HCT116 (cell line): ENCODE results near the gene FHOD3. TPM values are rescaled to one million over a fixed set of nuclear protein-coding genes. Genes with fewer than 3 reads are reported as not detected.

Experiments
- ATAC-seq: fragments of 200-7000 bp; cut with Tn5 transposase; 2 replicates; pipeline ENCODE4 v1.9.1; 2020; ENCODE audit warnings: mild to moderate bottlenecking, moderate library complexity
- BruUV-seq: library from RNA; stranded (reverse); fragments of 400-500 nt; replicated peaks from 2 replicates; lab custom pipeline; 2021; lab: Mats Ljungman, UMichigan
- CTCF ChIA-PET: fragments of 300-600 bp; sonication (Branson Sonifier 250); formaldehyde crosslinking; loops from one replicate; lab custom pipeline; 2021; ENCODE audit warnings: antibody characterized with exemption; lab: Charles Lee
- POLR2A ChIA-PET: fragments of 300-600, 350-600 bp; sonication (Branson Sonifier 250); formaldehyde crosslinking; loops from one replicate; lab custom pipeline; 2021; ENCODE audit warnings: antibody characterized with exemption; lab: Charles Lee
- RAD21 ChIA-PET, 2 experiments: fragments of 300-600 bp; sonication (Branson Sonifier 250); formaldehyde crosslinking; loops; one replicate each; lab custom pipeline; 2023; ENCODE audit warnings: low total read pairs in 2 of 2; ENCODE audit not compliant: uncharacterized antibody in 2 of 2, unreplicated experiment in 2 of 2, low non-redundant PET in 1 of 2; lab: Charles Lee
- DNase-seq: peaks from one replicate; pipeline ENCODE4 v3.0.0-alpha.2; 2010; ENCODE audit warnings: low read depth, low spot score
- H2AFZ ChIP-seq: fragments of 200-600 bp; shearing (Covaris generic), sonication (generic); 2 replicates; pipeline ENCODE4 v1.6.1; 2017; ENCODE audit warnings: low read depth, mixed run types, mixed read lengths, antibody characterized with exemption, low read length; ENCODE audit not compliant: poor library complexity, severe bottlenecking
- H3K27ac ChIP-seq: 2 replicates; pipeline ENCODE4 v1.5.1; 2012; ENCODE audit warnings: low read depth, low read length
- H3K27me3 ChIP-seq: fragments of 200-600 bp; sonication (generic); 2 replicates; pipeline ENCODE4 v1.6.1; 2016; ENCODE audit warnings: mixed run types, low read length, mixed read lengths; ENCODE audit not compliant: insufficient read depth
- H3K36me3 ChIP-seq, 2 experiments: fragments of 200-500 bp in 1 of 2; fragments of 200-600 bp in 1 of 2; sonication (Bioruptor generic) in 1 of 2; sonication (generic) in 1 of 2; 2 replicates each; pipeline versions ENCODE4 v1.5.1 to v1.6.1; 2014 to 2016; ENCODE audit warnings: low read length in 2 of 2, inconsistent platforms in 1 of 2, mixed read lengths in 1 of 2, mixed run types in 1 of 2; ENCODE audit not compliant: insufficient read depth in 2 of 2, control insufficient read depth in 1 of 2
- H3K4me1 ChIP-seq, 2 experiments: fragments of 200-600 bp in 1 of 2; sonication (generic) in 1 of 2; 2 replicates each; pipeline versions ENCODE4 v1.5.1 to v1.6.1; 2012 to 2017; ENCODE audit warnings: low read length in 2 of 2, inconsistent platforms in 1 of 2, mild to moderate bottlenecking in 1 of 2, mixed read lengths in 1 of 2, mixed run types in 1 of 2, moderate library complexity in 1 of 2; ENCODE audit not compliant: insufficient read depth in 2 of 2, control insufficient read depth in 1 of 2
- H3K4me2 ChIP-seq: fragments of 200-600 bp; sonication (generic); 2 replicates; pipeline ENCODE4 v1.6.1; 2017; ENCODE audit warnings: mixed run types, low read length, mixed read lengths
- H3K4me3 ChIP-seq, 2 experiments: fragments of 200-600 bp in 1 of 2; sonication (generic) in 1 of 2; replicated peaks in 1 of 2; 2 replicates each; pipeline ENCODE4 v1.5.1; 2011 to 2016; ENCODE audit warnings: low read length in 2 of 2, control low read depth in 1 of 2, low read depth in 1 of 2, mild to moderate bottlenecking in 1 of 2, mixed read lengths in 1 of 2, mixed run types in 1 of 2
- H3K79me2 ChIP-seq: fragments of 200-600 bp; sonication (generic); 2 replicates; pipeline ENCODE4 v1.6.1; 2017; ENCODE audit warnings: mild to moderate bottlenecking, mixed run types, low read length, moderate library complexity, mixed read lengths; ENCODE audit not compliant: insufficient read depth
- H3K9ac ChIP-seq: fragments of 200-600 bp; sonication (generic); 2 replicates; pipeline ENCODE4 v1.6.1; 2016; ENCODE audit warnings: low read length, mixed read lengths
- H3K9me2 ChIP-seq: fragments of 200-600 bp; sonication (generic), shearing (Covaris generic); 2 replicates; pipeline ENCODE4 v1.6.1; 2017; ENCODE audit warnings: mixed run types, mild to moderate bottlenecking, moderate library complexity; ENCODE audit not compliant: insufficient read depth
- H3K9me3 ChIP-seq, 2 experiments: fragments of 200-500 bp in 1 of 2; fragments of 200-600 bp in 1 of 2; sonication (Bioruptor generic) in 1 of 2; sonication (generic) in 1 of 2; 2 replicates each; pipeline ENCODE4 v1.6.1; 2014 to 2017; ENCODE audit warnings: low read length in 2 of 2, mixed read lengths in 2 of 2, inconsistent platforms in 1 of 2, low read depth in 1 of 2, mild to moderate bottlenecking in 1 of 2, mixed run types in 1 of 2, moderate library complexity in 1 of 2; ENCODE audit not compliant: control insufficient read depth in 1 of 2, insufficient read depth in 1 of 2
- H4K20me1 ChIP-seq: fragments of 200-600 bp; sonication (generic), shearing (Covaris generic); 2 replicates; pipeline ENCODE4 v1.6.1; 2017; ENCODE audit warnings: mixed run types, mild to moderate bottlenecking, moderate library complexity; ENCODE audit not compliant: insufficient read depth
- CEBPB ChIP-seq: IDR thresholded peaks from 2 replicates; pipeline ENCODE4 v1.6.1; 2012; ENCODE audit warnings: low read depth
- EGR1 ChIP-seq: IDR thresholded peaks from 2 replicates; pipeline ENCODE4 v1.6.1; 2012; ENCODE audit warnings: low read depth
- ELF1 ChIP-seq: IDR thresholded peaks from 2 replicates; pipeline ENCODE4 v1.6.1; 2012; ENCODE audit warnings: low read depth, borderline replicate concordance
- EZH2 ChIP-seq: fragments of 200-600 bp; sonication (generic); IDR thresholded peaks from 2 replicates; pipeline ENCODE4 v1.6.1; 2017; ENCODE audit warnings: antibody characterized with exemption, mixed run types
- EZH2phosphoT487 ChIP-seq: fragments of 200-600 bp; IDR thresholded peaks from 2 replicates; pipeline ENCODE4 v1.6.1; 2018; ENCODE audit warnings: antibody characterized with exemption, borderline replicate concordance
- FOSL1 ChIP-seq: IDR thresholded peaks from 2 replicates; pipeline ENCODE4 v1.6.1; 2012; ENCODE audit warnings: low read depth
- JUND ChIP-seq: IDR thresholded peaks from 2 replicates; pipeline ENCODE4 v1.6.1; 2012
- POLR2AphosphoS5 ChIP-seq: IDR thresholded peaks from 2 replicates; pipeline ENCODE4 v1.6.1; 2011; ENCODE audit warnings: mild to moderate bottlenecking, low read depth, low read length, moderate library complexity
- RAD21 ChIP-seq: IDR thresholded peaks from 2 replicates; pipeline ENCODE4 v1.6.1; 2012; ENCODE audit warnings: low read depth, mild to moderate bottlenecking
- REST ChIP-seq: IDR thresholded peaks from 2 replicates; pipeline ENCODE4 v1.6.1; 2012; ENCODE audit warnings: low read depth
- SIN3A ChIP-seq: IDR thresholded peaks from 2 replicates; pipeline ENCODE4 v1.6.1; 2012; ENCODE audit warnings: low read depth
- SP1 ChIP-seq: IDR thresholded peaks from 2 replicates; pipeline ENCODE4 v1.6.1; 2012; ENCODE audit warnings: low read depth
- SRF ChIP-seq: IDR thresholded peaks from 2 replicates; pipeline ENCODE4 v1.6.1; 2012; ENCODE audit warnings: low read depth
- TCF7L2 ChIP-seq: IDR thresholded peaks from 2 replicates; pipeline ENCODE4 v1.7.0; 2011; ENCODE audit warnings: borderline replicate concordance, inconsistent platforms; ENCODE audit not compliant: insufficient read depth, insufficient read length; ENCODE audit errors: extremely low read depth
- ZFX ChIP-seq: fragments of 450-650 bp; IDR thresholded peaks from 2 replicates; pipeline ENCODE4 v1.6.1; 2017
- ZNF274 ChIP-seq: fragments of 200-500 bp; sonication (Bioruptor generic); IDR thresholded peaks from 2 replicates; pipeline ENCODE4 v1.6.1; 2014; ENCODE audit warnings: mild to moderate bottlenecking, low read depth, low read length, inconsistent platforms
- intact Hi-C: fragments of 100-400 bp; cut with micrococcal nuclease; formaldehyde crosslinking; loops from 2 replicates; pipeline ENCODE4 v1.10.0; 2022
- total RNA-seq: library from RNA; stranded (reverse); gene quantifications from one replicate; pipeline ENCODE4 v1.2.1, GENCODE V29; 2021; ENCODE audit not compliant: unreplicated experiment
- TF ChIP-seq, protein P1 (sequence below): IDR thresholded peaks from 2 replicates; pipeline ENCODE4 v1.6.1; 2011; ENCODE audit warnings: mild to moderate bottlenecking, low read length, moderate library complexity; ENCODE audit not compliant: insufficient replicate concordance; ENCODE audit errors: extremely low read depth
- TF ChIP-seq, protein P2 (sequence below): IDR thresholded peaks from 2 replicates; pipeline ENCODE4 v1.6.1; 2012
- TF ChIP-seq, protein P3 (sequence below), 3 experiments: fragments of 200-600 bp in 1 of 3; sonication (generic) in 1 of 3; IDR thresholded peaks in 2 of 3; conservative IDR thresholded peaks in 1 of 3; 2 replicates each; pipeline ENCODE4 v1.5.1; 2012 to 2017; ENCODE audit warnings: low read depth in 2 of 3, low read length in 2 of 3, antibody characterized with exemption in 1 of 3, borderline replicate concordance in 1 of 3, control low read depth in 1 of 3, mild to moderate bottlenecking in 1 of 3, mixed read lengths in 1 of 3, mixed run types in 1 of 3, moderate library complexity in 1 of 3; ENCODE audit not compliant: insufficient read depth in 1 of 3
- TF ChIP-seq, protein P4 (sequence below): IDR thresholded peaks from 2 replicates; pipeline ENCODE4 v1.6.1; 2012

FHOD3 gene
- total RNA-seq, 1 experiment from 2014 or later = 4.0 TPM

- Histone ChIP-seq H4K20me1 (no peaks in the 10 kb centered on the region), H3K36me3 (no peaks in the 10 kb centered on the region), H3K9me3 (no peaks in the 10 kb centered on the region), H3K4me2 (no peak overlapping the region), H3K79me2 (no peaks in the 10 kb centered on the region), H3K27ac (no peak overlapping the region), H3K4me1 (no peaks in the 10 kb centered on the region), H3K4me3 (no peak overlapping the region), H3K9me2 (no peaks in the 10 kb centered on the region), H3K9ac (no peak overlapping the region), H3K27me3 (no peaks in the 10 kb centered on the region), H2AFZ (no peak overlapping the region)
- CTCF ChIA-PET = no interaction called here
- RAD21 ChIA-PET = no interaction called here
- ATAC-seq = no peak
- intact Hi-C loops = no loop called here
- BruUV-seq = no TSS peak
- TF ChIP-seq SP1 (no peak), RAD21 (no peak), EZH2 (no peak), FOSL1 (no peak), SRF (no peak), ZNF274 (no peak), JUND (no peak), EZH2phosphoT487 (no peak), SIN3A (no peak), ZFX (no peak), TCF7L2 (no peak), REST (no peak), ELF1 (no peak), POLR2AphosphoS5 (no peak), EGR1 (no peak), CEBPB (no peak)
- TF ChIP-seq, protein P1, sequence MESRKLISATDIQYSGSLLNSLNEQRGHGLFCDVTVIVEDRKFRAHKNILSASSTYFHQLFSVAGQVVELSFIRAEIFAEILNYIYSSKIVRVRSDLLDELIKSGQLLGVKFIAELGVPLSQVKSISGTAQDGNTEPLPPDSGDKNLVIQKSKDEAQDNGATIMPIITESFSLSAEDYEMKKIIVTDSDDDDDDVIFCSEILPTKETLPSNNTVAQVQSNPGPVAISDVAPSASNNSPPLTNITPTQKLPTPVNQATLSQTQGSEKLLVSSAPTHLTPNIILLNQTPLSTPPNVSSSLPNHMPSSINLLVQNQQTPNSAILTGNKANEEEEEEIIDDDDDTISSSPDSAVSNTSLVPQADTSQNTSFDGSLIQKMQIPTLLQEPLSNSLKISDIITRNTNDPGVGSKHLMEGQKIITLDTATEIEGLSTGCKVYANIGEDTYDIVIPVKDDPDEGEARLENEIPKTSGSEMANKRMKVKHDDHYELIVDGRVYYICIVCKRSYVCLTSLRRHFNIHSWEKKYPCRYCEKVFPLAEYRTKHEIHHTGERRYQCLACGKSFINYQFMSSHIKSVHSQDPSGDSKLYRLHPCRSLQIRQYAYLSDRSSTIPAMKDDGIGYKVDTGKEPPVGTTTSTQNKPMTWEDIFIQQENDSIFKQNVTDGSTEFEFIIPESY = no peak
- TF ChIP-seq, protein P2, sequence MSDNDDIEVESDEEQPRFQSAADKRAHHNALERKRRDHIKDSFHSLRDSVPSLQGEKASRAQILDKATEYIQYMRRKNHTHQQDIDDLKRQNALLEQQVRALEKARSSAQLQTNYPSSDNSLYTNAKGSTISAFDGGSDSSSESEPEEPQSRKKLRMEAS = no peak
- TF ChIP-seq, protein P3, sequence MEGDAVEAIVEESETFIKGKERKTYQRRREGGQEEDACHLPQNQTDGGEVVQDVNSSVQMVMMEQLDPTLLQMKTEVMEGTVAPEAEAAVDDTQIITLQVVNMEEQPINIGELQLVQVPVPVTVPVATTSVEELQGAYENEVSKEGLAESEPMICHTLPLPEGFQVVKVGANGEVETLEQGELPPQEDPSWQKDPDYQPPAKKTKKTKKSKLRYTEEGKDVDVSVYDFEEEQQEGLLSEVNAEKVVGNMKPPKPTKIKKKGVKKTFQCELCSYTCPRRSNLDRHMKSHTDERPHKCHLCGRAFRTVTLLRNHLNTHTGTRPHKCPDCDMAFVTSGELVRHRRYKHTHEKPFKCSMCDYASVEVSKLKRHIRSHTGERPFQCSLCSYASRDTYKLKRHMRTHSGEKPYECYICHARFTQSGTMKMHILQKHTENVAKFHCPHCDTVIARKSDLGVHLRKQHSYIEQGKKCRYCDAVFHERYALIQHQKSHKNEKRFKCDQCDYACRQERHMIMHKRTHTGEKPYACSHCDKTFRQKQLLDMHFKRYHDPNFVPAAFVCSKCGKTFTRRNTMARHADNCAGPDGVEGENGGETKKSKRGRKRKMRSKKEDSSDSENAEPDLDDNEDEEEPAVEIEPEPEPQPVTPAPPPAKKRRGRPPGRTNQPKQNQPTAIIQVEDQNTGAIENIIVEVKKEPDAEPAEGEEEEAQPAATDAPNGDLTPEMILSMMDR (IDR thresholded peaks at IDR 0.05 in 2 of 3, conservative IDR thresholded peaks at IDR 0.05 in 1 of 3; ENCODE audit: borderline replicate concordance in 1 of 3, insufficient read depth in 1 of 3, low read depth in 2 of 3, low read length in 2 of 3) = no peak
- TF ChIP-seq, protein P4, sequence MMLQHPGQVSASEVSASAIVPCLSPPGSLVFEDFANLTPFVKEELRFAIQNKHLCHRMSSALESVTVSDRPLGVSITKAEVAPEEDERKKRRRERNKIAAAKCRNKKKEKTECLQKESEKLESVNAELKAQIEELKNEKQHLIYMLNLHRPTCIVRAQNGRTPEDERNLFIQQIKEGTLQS = no peak
- POLR2A ChIA-PET = no interaction called here
- no peak for DNase-seq
Observed at GRCh38 chr18:36594621-36595020, 297.1 kb downstream of the FHOD3 start.
